Activated naive CD4-positive, alpha-beta T cell treated with anti-CD3 and anti-CD28 coated beads, Interleukin-2, amount 50 U/mL, for 24 hours (primary cell): ENCODE measurements around the gene FBXO46.
"Not testable (repeated sequence)": the region's sequence is repeated elsewhere in the genome, so short reads cannot be mapped to it uniquely, and the experiment has no call there.

Experiments used
- H3K27ac Mint-ChIP-seq: one replicate; pipeline ENCODE4 v1.8.0; 2021; ENCODE audit warnings: mild to moderate bottlenecking, mixed read lengths
- H3K27me3 Mint-ChIP-seq: one replicate; pipeline ENCODE4 v1.8.0; 2021; ENCODE audit warnings: mixed read lengths
- H3K36me3 Mint-ChIP-seq: one replicate; pipeline ENCODE4 v1.8.0; 2021; ENCODE audit warnings: mixed read lengths
- H3K4me1 Mint-ChIP-seq: one replicate; pipeline ENCODE4 v1.8.0; 2021; ENCODE audit warnings: mixed read lengths
- H3K4me3 Mint-ChIP-seq: one replicate; pipeline ENCODE4 v1.8.0; 2021; ENCODE audit warnings: mild to moderate bottlenecking, mixed read lengths
- H3K9me3 Mint-ChIP-seq: one replicate; pipeline ENCODE4 v1.8.0; 2021; ENCODE audit warnings: mixed read lengths

Gene FBXO46

DNA sequence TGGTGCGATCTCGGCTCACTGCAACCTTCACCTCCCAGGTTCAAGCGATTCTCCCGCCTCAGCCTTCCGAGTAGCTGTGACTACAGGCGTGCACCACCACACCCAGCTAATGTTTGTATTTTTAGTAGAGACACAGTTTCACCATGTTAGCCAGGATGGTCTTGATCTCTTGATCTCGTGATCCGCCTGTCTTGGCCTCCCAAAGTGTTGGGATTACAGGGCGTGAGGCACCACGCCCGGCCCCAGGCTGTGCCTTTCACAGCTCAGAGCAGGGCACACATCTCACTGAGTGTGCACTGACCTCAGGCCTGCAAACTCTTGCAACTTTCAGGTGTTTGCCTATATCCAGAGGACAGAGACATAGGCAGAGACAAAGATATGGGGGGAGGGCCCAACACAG, 45.7 kb downstream of the FBXO46 start:
- H3K27me3 Mint-ChIP-seq, H3K36me3 Mint-ChIP-seq, H3K27ac Mint-ChIP-seq: not testable (repeated sequence)

DNA sequence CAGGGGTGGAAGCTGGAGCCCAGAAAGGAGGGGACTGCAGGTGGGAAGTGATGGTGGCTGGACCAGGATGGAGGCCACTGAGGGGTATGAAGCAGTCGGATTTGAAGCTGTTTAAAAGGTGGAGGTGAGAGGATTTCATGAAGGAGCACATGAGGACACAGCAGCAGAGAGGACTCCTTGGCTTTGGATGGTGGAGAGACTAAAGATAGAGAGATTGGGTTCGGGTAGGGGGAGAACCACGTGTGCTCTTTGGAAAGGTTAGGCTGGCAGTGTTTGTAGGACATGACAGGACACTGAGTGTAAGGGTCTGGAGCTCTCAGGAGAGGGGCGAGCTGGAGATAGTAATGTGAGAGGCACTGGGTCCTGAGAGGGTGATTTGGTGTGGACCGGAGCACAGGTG, 47.8 kb downstream of the FBXO46 start:
- H3K27ac Mint-ChIP-seq, result no peak overlapping the region
- peaks cover 3% of the 10 kb centered on the region for H3K36me3 Mint-ChIP-seq
- H3K4me1 Mint-ChIP-seq, result peaks cover 12% of the 10 kb centered on the region
- no peaks in the 10 kb centered on the region for H3K27me3 Mint-ChIP-seq
- no peak overlapping the region for H3K4me3 Mint-ChIP-seq
- H3K9me3 Mint-ChIP-seq, result no peaks in the 10 kb centered on the region

More for the DNA sequence above, 45.7 kb downstream of the FBXO46 start:
- H3K9me3 Mint-ChIP-seq, H3K4me3 Mint-ChIP-seq: not testable (repeated sequence)
- H3K4me1 Mint-ChIP-seq, result peaks cover 17% of the 10 kb centered on the region

DNA sequence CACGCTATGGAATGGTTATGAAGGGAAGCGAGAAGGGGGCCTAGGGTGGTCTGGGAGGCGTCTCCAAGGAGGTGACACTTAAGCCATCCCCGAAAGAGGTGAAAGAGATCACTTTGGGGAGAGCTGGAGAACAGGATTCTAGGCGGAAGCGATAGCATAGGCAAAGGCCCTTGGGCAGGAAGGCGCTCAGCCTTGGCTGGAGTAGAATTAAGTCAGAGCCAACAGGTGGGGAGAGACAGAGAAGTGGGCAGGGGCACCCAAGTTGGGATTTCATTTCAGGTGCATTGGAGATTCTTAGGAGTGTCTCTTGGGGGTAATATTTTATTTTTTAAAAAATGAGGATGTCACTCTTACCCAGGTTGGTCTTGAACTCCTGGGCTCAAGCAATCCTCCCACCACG, 48.6 kb downstream of the FBXO46 start:
- no peaks in the 10 kb centered on the region for H3K27me3 Mint-ChIP-seq
- H3K4me1 Mint-ChIP-seq, result peaks cover 18% of the 10 kb centered on the region
- peaks cover 3% of the 10 kb centered on the region for H3K36me3 Mint-ChIP-seq
- no peak overlapping the region for H3K27ac Mint-ChIP-seq
- no peaks in the 10 kb centered on the region for H3K9me3 Mint-ChIP-seq
- peak overlapping the region; percentile 59 for H3K4me3 Mint-ChIP-seq

DNA sequence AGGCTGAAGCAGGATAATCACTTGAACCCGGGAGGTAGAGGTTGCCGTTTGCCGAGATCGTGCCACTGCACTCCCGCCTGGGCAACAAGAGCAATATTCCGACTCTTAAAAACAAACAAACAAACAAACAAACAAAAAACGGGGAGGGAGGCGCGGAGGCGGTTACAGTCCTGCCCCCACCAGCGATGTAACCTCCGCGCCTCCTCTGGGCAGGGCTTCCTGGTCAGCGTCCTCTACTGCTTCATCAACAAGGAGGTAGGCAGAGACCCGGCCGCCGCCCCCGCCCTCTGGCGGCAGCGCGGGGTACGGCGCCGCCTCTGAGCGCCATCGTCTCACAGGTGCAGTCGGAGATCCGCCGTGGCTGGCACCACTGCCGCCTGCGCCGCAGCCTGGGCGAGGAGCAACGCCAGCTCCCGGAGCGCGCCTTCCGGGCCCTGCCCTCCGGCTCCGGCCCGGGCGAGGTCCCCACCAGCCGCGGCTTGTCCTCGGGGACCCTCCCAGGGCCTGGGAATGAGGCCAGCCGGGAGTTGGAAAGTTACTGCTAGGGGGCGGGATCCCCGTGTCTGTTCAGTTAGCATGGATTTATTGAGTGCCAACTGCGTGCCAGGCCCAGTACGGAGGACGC, 49.2 kb downstream of the FBXO46 start:
- Mint-ChIP-seq H3K27me3 (no peaks in the 10 kb centered on the region), H3K27ac (peak overlapping the region; percentile 23), H3K4me3 (peak overlapping the region; percentile 79), H3K4me1 (peaks cover 19% of the 10 kb centered on the region), H3K9me3 (no peaks in the 10 kb centered on the region), H3K36me3 (peaks cover 2% of the 10 kb centered on the region)

DNA sequence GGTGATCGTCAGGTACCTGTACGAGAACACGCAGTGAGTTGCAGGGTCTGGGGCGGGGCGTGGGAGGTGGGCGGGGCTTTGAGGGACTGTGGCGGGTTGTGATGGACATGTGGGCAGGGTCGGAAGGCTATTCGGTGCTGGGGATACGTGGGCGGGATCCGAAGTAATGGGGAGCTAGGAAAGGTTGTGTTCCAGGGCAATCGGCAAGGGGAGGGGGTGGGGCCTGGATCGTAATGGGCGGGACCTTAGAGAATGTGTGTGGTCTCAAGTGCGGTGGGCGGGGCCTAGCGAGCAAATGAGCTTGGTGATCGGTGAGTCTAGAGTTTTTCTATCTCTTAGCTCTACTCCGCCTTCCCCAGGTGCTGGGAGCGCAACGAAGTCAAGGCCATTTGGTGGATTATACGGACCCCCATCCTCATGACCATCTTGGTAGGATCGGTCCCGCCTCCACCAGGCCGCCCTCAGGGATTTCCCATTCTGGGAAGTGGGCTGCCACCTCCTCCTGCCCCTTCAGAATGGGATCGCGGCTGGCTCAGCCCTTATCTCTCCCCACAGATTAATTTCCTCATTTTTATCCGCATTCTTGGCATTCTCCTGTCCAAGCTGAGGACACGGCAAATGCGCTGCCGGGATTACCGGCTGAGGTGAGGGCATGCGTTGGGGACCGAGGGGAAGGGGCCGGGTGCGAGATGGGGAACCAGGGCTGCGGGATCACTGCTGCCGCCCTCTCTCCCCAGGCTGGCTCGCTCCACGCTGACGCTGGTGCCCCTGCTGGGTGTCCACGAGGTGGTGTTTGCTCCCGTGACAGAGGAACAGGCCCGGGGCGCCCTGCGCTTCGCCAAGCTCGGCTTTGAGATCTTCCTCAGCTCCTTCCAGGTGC, 53.1 kb downstream of the FBXO46 start:
- no peaks in the 10 kb centered on the region for H3K9me3 Mint-ChIP-seq
- H3K27me3 Mint-ChIP-seq, result no peaks in the 10 kb centered on the region
- peak overlapping the region; percentile 79 for H3K27ac Mint-ChIP-seq
- H3K4me1 Mint-ChIP-seq, result peaks cover 21% of the 10 kb centered on the region
- H3K4me3 Mint-ChIP-seq, result peak overlapping the region; percentile 89
- no peaks in the 10 kb centered on the region for H3K36me3 Mint-ChIP-seq

DNA sequence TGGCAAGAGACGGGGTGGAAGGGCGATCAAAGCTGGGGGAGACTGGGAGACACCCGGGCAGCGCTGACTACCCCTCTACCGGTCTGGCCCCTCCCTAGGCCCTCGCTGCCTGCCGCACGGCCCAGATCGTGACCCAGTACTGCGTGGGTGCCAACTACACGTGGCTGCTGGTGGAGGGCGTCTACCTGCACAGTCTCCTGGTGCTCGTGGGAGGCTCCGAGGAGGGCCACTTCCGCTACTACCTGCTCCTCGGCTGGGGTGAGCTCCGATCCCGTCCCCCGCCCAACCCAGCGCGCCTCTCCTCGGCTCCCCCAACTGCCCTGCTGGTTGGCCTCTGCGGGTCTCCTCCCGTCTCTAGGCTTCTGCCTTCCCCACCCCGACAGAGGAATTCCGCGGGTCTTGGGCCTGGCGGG, 53.8 kb downstream of the FBXO46 start:
- no peaks in the 10 kb centered on the region for H3K36me3 Mint-ChIP-seq
- H3K9me3 Mint-ChIP-seq, result no peaks in the 10 kb centered on the region
- H3K4me3 Mint-ChIP-seq, result peak overlapping the region; percentile 76
- no peaks in the 10 kb centered on the region for H3K27me3 Mint-ChIP-seq
- peaks cover 18% of the 10 kb centered on the region for H3K4me1 Mint-ChIP-seq
- H3K27ac Mint-ChIP-seq, result peak overlapping the region; percentile 72

DNA sequence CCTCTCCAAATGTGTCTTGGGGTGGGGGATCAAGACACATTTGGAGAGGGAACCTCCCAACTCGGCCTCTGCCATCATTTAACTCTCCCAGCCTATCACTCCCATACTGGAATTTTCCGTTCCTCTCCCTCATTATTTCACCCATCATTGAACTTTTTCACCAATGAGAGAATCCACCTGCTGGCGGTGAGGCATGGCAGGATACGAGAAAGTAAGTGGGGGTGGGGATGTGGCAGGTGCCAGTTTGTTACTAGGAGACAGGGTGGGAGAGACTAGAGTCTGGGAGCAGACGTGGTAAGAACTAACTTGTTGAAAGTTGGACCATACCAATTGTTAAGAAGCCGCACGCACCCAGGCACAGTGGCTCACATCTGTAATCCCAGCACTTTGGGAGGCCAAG, 55.8 kb downstream of the FBXO46 start:
- Mint-ChIP-seq H3K36me3 (no peaks in the 10 kb centered on the region), H3K27ac (no peak overlapping the region), H3K27me3 (peaks cover 3% of the 10 kb centered on the region), H3K4me3 (no peak overlapping the region), H3K9me3 (no peaks in the 10 kb centered on the region), H3K4me1 (peaks cover 27% of the 10 kb centered on the region)

DNA sequence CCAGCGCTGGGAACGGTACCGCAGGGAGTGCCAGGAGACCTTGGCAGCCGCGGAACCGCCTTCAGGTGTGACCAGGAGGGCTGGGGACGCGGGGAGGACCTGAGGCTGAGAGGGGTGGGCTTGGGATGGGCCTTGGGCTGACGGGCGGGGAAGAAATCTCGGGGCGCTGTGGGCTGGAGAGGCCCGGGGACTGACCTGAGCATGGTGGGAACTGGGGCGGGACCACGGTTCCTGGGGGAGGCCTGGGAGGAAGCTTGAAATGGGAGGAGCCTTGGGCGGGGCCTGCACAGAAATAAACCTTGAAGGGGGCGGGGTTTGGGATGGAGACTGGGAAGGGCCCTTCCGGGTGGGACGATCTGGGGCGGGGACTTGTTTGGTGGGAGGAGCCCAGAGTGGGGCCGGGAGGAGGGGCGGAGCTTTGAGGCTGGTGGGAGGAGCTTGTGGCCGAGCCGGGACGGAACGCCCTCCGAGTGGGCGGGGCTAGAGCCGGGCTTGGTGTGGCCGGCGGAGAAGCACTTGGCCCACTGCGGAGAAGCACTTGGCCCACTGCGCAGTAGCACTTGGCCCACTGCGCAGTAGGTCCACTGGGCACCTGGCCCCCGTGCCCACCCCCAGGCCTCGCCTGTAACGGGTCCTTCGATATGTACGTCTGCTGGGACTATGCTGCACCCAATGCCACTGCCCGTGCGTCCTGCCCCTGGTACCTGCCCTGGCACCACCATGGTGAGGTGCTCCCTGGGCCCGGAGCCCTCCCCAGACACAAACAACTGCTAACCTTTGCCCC, 59.8 kb downstream of the FBXO46 start:
- H3K27me3 Mint-ChIP-seq, result peaks cover 4% of the 10 kb centered on the region
- H3K4me3 Mint-ChIP-seq, result peak overlapping the region; percentile 44
- H3K9me3 Mint-ChIP-seq, result no peaks in the 10 kb centered on the region
- no peak overlapping the region for H3K27ac Mint-ChIP-seq
- peaks cover 36% of the 10 kb centered on the region for H3K4me1 Mint-ChIP-seq
- H3K36me3 Mint-ChIP-seq, result no peaks in the 10 kb centered on the region

DNA sequence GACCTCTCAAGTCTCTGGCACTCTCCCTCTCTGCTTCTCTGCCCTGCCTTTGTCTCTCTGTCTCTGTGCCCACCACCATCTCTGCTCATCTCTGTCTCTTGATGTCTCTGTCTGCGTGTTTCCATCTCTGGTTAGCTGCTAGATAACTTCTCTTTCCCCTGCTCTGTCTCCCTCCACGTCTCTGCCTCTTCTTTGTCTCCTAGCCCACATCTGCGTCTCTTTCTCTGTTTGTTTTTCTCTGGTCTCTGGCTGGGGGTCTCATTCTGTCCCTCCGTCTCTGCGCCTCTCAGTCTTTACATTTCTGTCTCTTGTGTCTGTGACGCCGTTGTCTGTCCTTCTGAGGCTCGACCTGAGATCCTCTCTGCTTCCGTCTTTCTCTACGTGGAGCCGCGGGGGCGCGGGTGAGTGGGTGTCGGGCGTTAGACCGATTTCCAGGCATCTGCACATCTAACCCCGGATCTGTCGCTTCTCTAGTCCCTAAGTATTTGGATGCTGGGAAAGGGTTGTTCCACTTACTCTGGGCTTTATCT, 62.3 kb downstream of the FBXO46 start:
- peak overlapping the region; percentile 83 for H3K27ac Mint-ChIP-seq
- H3K36me3 Mint-ChIP-seq, result no peaks in the 10 kb centered on the region
- H3K9me3 Mint-ChIP-seq, result no peaks in the 10 kb centered on the region
- peaks cover 4% of the 10 kb centered on the region for H3K27me3 Mint-ChIP-seq
- peaks cover 36% of the 10 kb centered on the region for H3K4me1 Mint-ChIP-seq
- peak overlapping the region; percentile 92 for H3K4me3 Mint-ChIP-seq

DNA sequence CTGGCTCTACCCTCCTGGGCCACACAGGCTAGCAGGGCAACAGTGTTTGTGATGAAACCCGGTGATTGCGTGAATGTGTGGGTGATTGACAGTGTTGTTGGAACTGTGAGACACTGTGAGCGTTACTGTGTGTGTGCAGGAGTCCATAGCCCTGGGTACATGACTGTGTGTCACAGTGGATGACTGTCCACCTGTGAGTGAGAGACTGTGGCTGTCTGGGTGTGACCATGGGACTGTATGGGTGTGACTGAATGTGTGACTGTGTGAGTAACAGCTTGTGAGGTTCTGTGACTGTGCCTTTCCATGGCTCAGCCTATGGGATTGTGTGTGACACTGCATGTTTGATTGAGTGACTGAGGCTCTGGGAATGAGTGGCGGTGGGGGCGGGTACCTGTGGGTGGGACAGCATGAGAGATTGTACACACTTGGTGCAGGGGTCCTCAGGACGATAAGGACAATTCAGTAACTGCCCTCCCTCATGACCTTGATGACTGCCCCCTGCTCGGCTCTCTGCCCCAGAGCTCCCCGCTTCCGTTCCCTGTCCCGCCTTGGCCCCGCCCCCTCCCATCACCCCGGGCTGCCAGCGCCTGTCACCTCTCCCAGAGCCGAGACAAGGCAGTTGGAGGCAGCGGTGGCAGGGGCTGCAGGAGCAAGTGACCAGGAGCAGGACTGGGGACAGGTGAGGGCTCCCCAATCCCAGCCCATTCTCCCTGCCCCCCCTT, 62.9 kb downstream of the FBXO46 start, which contains the start of gene GIPR:
Gene GIPR (plus strand): TSS at position 602 of the 722 bp plus-strand sequence. CDS start 1,300 bp downstream, outside the sequence.
- H3K36me3 Mint-ChIP-seq, result no peaks in the 10 kb centered on the region
- peak within 1 kb of the TSS; percentile 92 for H3K4me3 Mint-ChIP-seq

DNA sequence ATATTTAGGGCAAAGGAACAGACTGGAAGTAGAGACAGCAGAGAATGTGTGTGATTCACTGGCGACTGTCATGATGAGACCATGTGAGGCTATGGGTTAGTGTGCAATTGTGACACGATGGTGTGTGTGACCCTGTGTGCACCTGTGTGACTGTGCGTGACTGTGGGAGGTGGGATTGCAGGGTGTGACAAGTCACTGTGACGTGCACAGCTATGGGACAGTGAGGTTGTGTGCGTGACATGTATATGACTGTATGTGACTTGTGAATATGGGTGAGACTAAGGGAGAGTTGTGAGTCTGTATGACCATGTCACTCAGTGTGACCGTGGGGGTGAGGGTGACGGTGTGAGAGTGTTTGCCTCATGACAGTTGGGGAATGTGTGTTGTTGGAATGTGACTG, 66.1 kb downstream of the FBXO46 start:
- no peaks in the 10 kb centered on the region for H3K36me3 Mint-ChIP-seq
- no peak overlapping the region for H3K4me3 Mint-ChIP-seq
- peaks cover 21% of the 10 kb centered on the region for H3K4me1 Mint-ChIP-seq
- no peaks in the 10 kb centered on the region for H3K9me3 Mint-ChIP-seq
- H3K27ac Mint-ChIP-seq, result no peak overlapping the region
- H3K27me3 Mint-ChIP-seq, result peaks cover 3% of the 10 kb centered on the region

More for the DNA sequence above, 62.9 kb downstream of the FBXO46 start, which contains the start of gene GIPR:
- peak within 1 kb of the TSS; percentile 83 for H3K27ac Mint-ChIP-seq
- H3K4me1 Mint-ChIP-seq, result peaks cover 36% of the 10 kb centered on the region
- no peaks in the 10 kb centered on the region for H3K9me3 Mint-ChIP-seq
- H3K27me3 Mint-ChIP-seq, result peaks cover 4% of the 10 kb centered on the region

DNA sequence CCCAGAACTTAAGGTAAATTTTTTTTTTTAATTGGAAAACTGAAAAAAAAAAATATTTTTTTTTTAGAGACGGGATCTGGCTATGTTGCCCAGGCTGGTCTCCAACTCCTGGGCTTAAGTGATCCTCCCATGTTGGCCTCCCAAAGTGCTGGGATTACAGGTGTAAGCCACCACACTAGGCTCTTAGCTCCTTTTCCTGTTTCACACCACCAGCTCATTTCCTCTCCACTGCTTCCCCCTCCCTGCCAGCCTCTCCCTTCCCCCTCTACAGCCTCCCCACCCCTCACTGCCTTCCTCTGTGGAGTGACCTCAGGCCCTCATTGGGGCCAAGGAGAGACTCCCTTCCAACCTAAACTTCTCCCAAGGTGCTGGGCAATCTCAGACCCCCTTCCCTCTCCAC, 66.9 kb downstream of the FBXO46 start:
- Mint-ChIP-seq H3K4me1 (peaks cover 14% of the 10 kb centered on the region), H3K27ac (no peak overlapping the region), H3K27me3 (peaks cover 2% of the 10 kb centered on the region), H3K4me3 (no peak overlapping the region), H3K36me3 (no peaks in the 10 kb centered on the region), H3K9me3 (no peaks in the 10 kb centered on the region)

DNA sequence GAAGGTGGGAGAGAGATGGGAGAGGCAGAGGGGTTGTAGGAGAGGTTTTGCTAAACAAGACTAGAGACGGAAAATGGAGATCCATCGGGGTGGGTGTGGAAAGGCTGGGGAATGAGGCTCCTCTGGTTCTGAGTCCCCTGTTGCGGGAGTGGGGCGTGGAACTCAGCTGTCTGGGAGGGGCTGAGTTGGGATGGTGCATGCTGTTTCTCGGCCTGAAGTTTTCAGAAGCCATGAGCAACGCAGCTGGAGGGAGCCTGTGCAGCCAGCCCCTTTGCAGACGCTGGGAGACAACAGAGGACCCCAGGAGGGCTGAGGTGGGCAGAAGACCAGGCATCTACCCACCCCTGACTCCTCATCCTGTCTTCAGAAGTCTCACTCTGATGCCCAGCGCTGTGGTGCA, 70.1 kb downstream of the FBXO46 start:
- peaks cover 2% of the 10 kb centered on the region for H3K27me3 Mint-ChIP-seq
- no peaks in the 10 kb centered on the region for H3K4me1 Mint-ChIP-seq
- H3K36me3 Mint-ChIP-seq, result no peaks in the 10 kb centered on the region
- no peak overlapping the region for H3K4me3 Mint-ChIP-seq
- H3K27ac Mint-ChIP-seq, result no peak overlapping the region
- no peaks in the 10 kb centered on the region for H3K9me3 Mint-ChIP-seq
